HK-2 (cell line): ENCODE data around the gene CCDC120.

Experiments
- DNase-seq: peaks from one replicate; pipeline ENCODE4 v3.0.0-alpha.2; 2018; ENCODE audit not compliant: unreplicated experiment

CCDC120 gene

GRCh38 chrX:49058794-49059193, at the start of gene CCDC120:
CCDC120 (plus strand) TSS chrX:49058999; CDS start chrX:49062042, 3,043 bp downstream.
- no peak for DNase-seq

GRCh38 chrX:49019050-49019449, 39.7 kb upstream of the CCDC120 start:
- DNase-seq: no peak

GRCh38 chrX:49019599-49020249, 39.1 kb upstream of the CCDC120 start:
- no peak for DNase-seq

- peak; percentile 39 for DNase-seq
Observed at GRCh38 chrX:49029876-49030275, 28.9 kb upstream of the CCDC120 start.

GRCh38 chrX:49030283-49030682, 28.5 kb upstream of the CCDC120 start:
- no peak for DNase-seq

- DNase-seq: no peak
Observed at GRCh38 chrX:49037883-49038475, 20.8 kb upstream of the CCDC120 start.

GRCh38 chrX:49039598-49040375, 19.0 kb upstream of the CCDC120 start:
- DNase-seq: peak; percentile 83

- DNase-seq: no peak
Observed at GRCh38 chrX:49040376-49040955, 18.3 kb upstream of the CCDC120 start.

GRCh38 chrX:49041744-49042580, 16.8 kb upstream of the CCDC120 start:
- peak; percentile 51 for DNase-seq

GRCh38 chrX:49042581-49043219, 16.1 kb upstream of the CCDC120 start:
- no peak for DNase-seq

GRCh38 chrX:49043220-49043986, 15.4 kb upstream of the CCDC120 start, which contains the start of gene TFE3:
TFE3 (minus strand) TSS chrX:49043357; CDS start chrX:49043226, 131 bp downstream.
- DNase-seq: peak; percentile 97

- no peak for DNase-seq
Observed at GRCh38 chrX:49043987-49044281, 14.9 kb upstream of the CCDC120 start.

GRCh38 chrX:49053223-49054072, 5.4 kb upstream of the CCDC120 start:
- DNase-seq: peak; percentile 60

GRCh38 chrX:49054073-49054762, 4.6 kb upstream of the CCDC120 start:
- no peak for DNase-seq

- DNase-seq: no peak
Observed at GRCh38 chrX:49059201-49059600, 402 bp downstream of the CCDC120 start.

GRCh38 chrX:49059681-49060085, 884 bp downstream of the CCDC120 start:
- no peak for DNase-seq

- no peak for DNase-seq
Observed at GRCh38 chrX:49060914-49061313, 2.1 kb downstream of the CCDC120 start.

GRCh38 chrX:49061490-49061889, 2.7 kb downstream of the CCDC120 start:
- DNase-seq: no peak

GRCh38 chrX:49061916-49062315, 3.1 kb downstream of the CCDC120 start:
- DNase-seq: no peak
